Liver (tissue), 9 donors: ENCODE data around the gene TSPAN31. TPM values are rescaled to one million over a fixed set of nuclear protein-coding genes. Genes with fewer than 3 reads are reported as not detected.
"Not testable (repeated sequence)": the region's sequence is repeated elsewhere in the genome, so short reads cannot be mapped to it uniquely, and the experiment has no call there.

Source experiments
- DNase-seq: peaks from one replicate; pipeline ENCODE4 v3.0.0-alpha.2; 2017; ENCODE audit warnings: low spot score
- H3K27ac ChIP-seq, 2 donors: one replicate each; pipeline ENCODE4 v1.7.0; 2013; ENCODE audit warnings: inconsistent platforms in 2 of 2, low read length in 2 of 2, control low read depth in 1 of 2, low read depth in 1 of 2, mild to moderate bottlenecking in 1 of 2
- H3K27me3 ChIP-seq, 4 donors: one replicate each; pipeline versions ENCODE4 v1.6.1 to v1.7.0; 2013; ENCODE audit warnings: low read length in 3 of 4, inconsistent platforms in 1 of 4, mild to moderate bottlenecking in 1 of 4, moderate library complexity in 1 of 4; ENCODE audit not compliant: control insufficient read depth in 4 of 4, insufficient read depth in 4 of 4
- H3K36me3 ChIP-seq, 4 donors: one replicate each; pipeline versions ENCODE4 v1.6.1 to v1.7.0; 2013; ENCODE audit warnings: low read length in 3 of 4, mild to moderate bottlenecking in 3 of 4, low read depth in 1 of 4, moderate library complexity in 1 of 4; ENCODE audit not compliant: control insufficient read depth in 4 of 4, insufficient read depth in 3 of 4
- H3K4me1 ChIP-seq, 4 donors: one replicate each; pipeline versions ENCODE4 v1.6.1 to v1.7.0; 2013; ENCODE audit warnings: low read length in 3 of 4, mild to moderate bottlenecking in 3 of 4, moderate library complexity in 1 of 4; ENCODE audit not compliant: control insufficient read depth in 4 of 4, insufficient read depth in 4 of 4
- H3K4me3 ChIP-seq, 3 donors: one replicate each; pipeline versions ENCODE4 v1.6.1 to v1.7.0; 2013; ENCODE audit warnings: low read length in 3 of 3, control low read depth in 1 of 3, low read depth in 1 of 3, mild to moderate bottlenecking in 1 of 3
- H3K9ac ChIP-seq, 2 donors: one replicate each; pipeline ENCODE4 v1.7.0; 2013; ENCODE audit warnings: low read length in 2 of 2, mild to moderate bottlenecking in 2 of 2, moderate library complexity in 2 of 2, control low read depth in 1 of 2, low read depth in 1 of 2
- H3K9me3 ChIP-seq, 4 donors: one replicate each; pipeline versions ENCODE4 v1.6.1 to v1.7.0; 2013; ENCODE audit warnings: low read length in 3 of 4; ENCODE audit not compliant: control insufficient read depth in 4 of 4
- FOXA1 ChIP-seq: IDR thresholded peaks from 2 replicates; pipeline ENCODE4 v1.6.1; 2016; ENCODE audit warnings: antibody characterized with exemption
- FOXA2 ChIP-seq: IDR thresholded peaks from 2 replicates; pipeline ENCODE4 v1.6.1; 2016; ENCODE audit warnings: antibody characterized with exemption
- GABPA ChIP-seq, 2 donors: IDR thresholded peaks in 1 of 2; conservative IDR thresholded peaks in 1 of 2; 2 replicates each; pipeline ENCODE4 v1.6.1; 2016; ENCODE audit warnings: antibody characterized with exemption in 2 of 2, mild to moderate bottlenecking in 1 of 2, moderate library complexity in 1 of 2
- HNF4G ChIP-seq: IDR thresholded peaks from 2 replicates; pipeline ENCODE4 v1.6.1; 2016; ENCODE audit warnings: antibody characterized with exemption
- JUND ChIP-seq, 2 donors: IDR thresholded peaks; 2 replicates each; pipeline ENCODE4 v1.6.1; 2016; ENCODE audit warnings: antibody characterized with exemption in 2 of 2
- NR2F2 ChIP-seq: IDR thresholded peaks from 2 replicates; pipeline ENCODE4 v1.6.1; 2016; ENCODE audit warnings: antibody characterized with exemption
- RAD21 ChIP-seq, 2 donors: IDR thresholded peaks; 2 replicates each; pipeline ENCODE4 v1.6.1; 2016; ENCODE audit warnings: antibody characterized with exemption in 2 of 2, mild to moderate bottlenecking in 2 of 2
- RXRA ChIP-seq, 2 donors: IDR thresholded peaks; 2 replicates each; pipeline ENCODE4 v1.6.1; 2017 to 2018; ENCODE audit warnings: antibody characterized with exemption in 2 of 2, mild to moderate bottlenecking in 1 of 2
- TAF1 ChIP-seq: conservative IDR thresholded peaks from 2 replicates; pipeline ENCODE4 v1.6.1; 2016; ENCODE audit warnings: antibody characterized with exemption, mild to moderate bottlenecking
- YY1 ChIP-seq: IDR thresholded peaks from 2 replicates; pipeline ENCODE4 v1.6.1; 2016; ENCODE audit warnings: antibody characterized with exemption, mild to moderate bottlenecking
- WGBS: extraction: QIAGEN DNeasy Blood & Tissue Kit; methylation state at CpG from one replicate; pipeline ENCODE4 v1.1.7; 2013; 5-methylcytosine and 5-hydroxymethylcytosine counted together
- polyA plus RNA-seq, 2 donors: library from polyadenylated mRNA; stranded (reverse) in 1 of 2; unstranded in 1 of 2; fragments of 200-250 nt in 1 of 2; fragments of >200 nt in 1 of 2; fragmentation: Nextera tagmentation in 1 of 2; extraction: Ambion mirVana in 1 of 2; gene quantifications; one replicate each; pipeline versions ENCODE4 v1.2.1 to v1.2.3, GENCODE V29; 2013 to 2015
- total RNA-seq, 2 donors: library from RNA; depleted of rRNA; stranded (reverse); fragments of >200 nt; gene quantifications; one replicate each; pipeline ENCODE4 v1.2.3, GENCODE V29; 2014
- TF ChIP-seq, protein P1 (sequence below): IDR thresholded peaks from 2 replicates; pipeline ENCODE4 v1.6.1; 2016; ENCODE audit warnings: antibody characterized with exemption
- TF ChIP-seq, protein P2 (sequence below): IDR thresholded peaks from 2 replicates; pipeline ENCODE4 v1.6.1; 2016; ENCODE audit warnings: antibody characterized with exemption, mild to moderate bottlenecking
- TF ChIP-seq, protein P3 (sequence below): IDR thresholded peaks from 2 replicates; pipeline ENCODE4 v1.6.1; 2016; ENCODE audit warnings: antibody characterized with exemption
- TF ChIP-seq, protein P4 (sequence below): IDR thresholded peaks from 2 replicates; pipeline ENCODE4 v1.6.1; 2016; ENCODE audit warnings: antibody characterized with exemption
- TF ChIP-seq, protein P5 (sequence below): fragments of 150-350 bp; IDR thresholded peaks from 2 replicates; pipeline ENCODE4 v1.5.1; 2017; ENCODE audit warnings: improper control_type of control experiment, low read depth, low read length; ENCODE audit not compliant: missing input control
- donor health status: healthy.
- donor health status: healthy.
- donor health status: healthy.
- donor health status: healthy.
- donor health status: healthy.

The TSPAN31 gene
- total and polyA plus RNA-seq, 4 donors, result 16.9 to 39.4 (median 24.6) TPM

DNA sequence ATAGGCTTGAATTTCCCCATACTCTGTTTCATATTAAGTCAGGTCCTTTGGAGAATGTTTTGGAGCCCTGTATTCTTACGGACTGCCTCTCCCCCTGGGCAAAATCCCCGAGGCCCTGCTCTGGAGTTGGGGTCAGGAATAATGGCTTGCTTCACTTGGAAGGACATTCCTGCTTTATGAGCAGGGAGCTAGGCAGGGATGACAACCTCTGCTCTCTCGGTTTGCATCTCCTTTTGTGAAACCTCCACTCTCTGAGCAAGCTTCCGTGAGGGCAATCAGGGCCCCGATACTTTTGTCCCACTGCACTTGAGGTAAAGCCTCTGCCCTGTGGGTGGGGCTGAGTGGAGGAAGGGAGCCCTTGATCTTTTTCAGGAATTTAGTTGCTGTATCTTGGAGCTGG is 31.6 kb upstream of the TSPAN31 start:
- 97% methylated on average over 5 of the region's 5 CpGs for WGBS
- no peak for DNase-seq
- H3K27me3 ChIP-seq, result no peaks in the 10 kb centered on the region

DNA sequence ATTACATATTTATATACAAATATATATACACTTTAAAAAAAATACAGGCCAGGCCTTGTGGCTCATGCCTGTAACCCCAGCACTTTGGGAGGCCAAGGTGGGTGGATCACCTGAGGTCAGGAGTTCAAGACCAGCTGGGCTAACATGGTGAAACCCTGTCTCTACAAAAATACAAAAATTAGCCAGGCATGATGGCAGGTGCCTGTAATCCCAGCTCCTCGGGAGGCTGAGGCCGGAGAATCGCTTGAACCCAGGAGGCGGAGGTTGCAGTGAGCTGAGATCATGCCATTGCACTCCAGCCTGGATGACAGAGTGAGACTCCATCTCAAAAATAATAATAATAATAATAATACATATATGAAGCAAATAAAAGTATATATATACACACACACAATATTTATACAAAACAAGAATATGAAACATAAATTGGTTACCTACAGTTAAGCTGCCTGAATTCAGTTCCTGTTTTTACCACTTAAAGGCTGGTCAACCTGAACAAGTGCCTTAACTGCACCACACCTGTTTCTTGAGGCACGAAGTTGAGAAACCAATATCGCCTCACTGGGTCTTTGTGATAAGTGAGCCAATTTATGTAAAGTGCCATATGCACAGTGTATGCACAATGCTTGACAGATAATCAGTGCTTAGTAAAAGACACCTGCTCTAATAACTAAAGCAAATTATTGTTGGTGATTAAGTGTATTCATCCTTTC is 29.6 kb upstream of the TSPAN31 start:
- not testable (repeated sequence) for H3K9me3 ChIP-seq, H3K4me3 ChIP-seq, H3K4me1 ChIP-seq, H3K27me3 ChIP-seq, DNase-seq, H3K9ac ChIP-seq, H3K27ac ChIP-seq
- H3K36me3 ChIP-seq, result peaks cover 14 to 52% (median 45%) of the 10 kb centered on the region in 4 donors
- 97% methylated on average over 6 of the region's 6 CpGs for WGBS

More for the DNA sequence above, 31.6 kb upstream of the TSPAN31 start:
- Histone ChIP-seq H3K4me3 (no peak overlapping the region), H3K4me1 (no peaks in the 10 kb centered on the region), H3K9ac (no peak overlapping the region), H3K9me3 (no peaks in the 10 kb centered on the region), H3K36me3 (peaks cover 9 to 34% (median 27%) of the 10 kb centered on the region in 4 donors), H3K27ac (no peak overlapping the region)
- no peak for TF ChIP-seq NR2F2
- TF ChIP-seq JUND (IDR thresholded peaks at IDR 0.05), result no peak
- TF ChIP-seq, protein P1, sequence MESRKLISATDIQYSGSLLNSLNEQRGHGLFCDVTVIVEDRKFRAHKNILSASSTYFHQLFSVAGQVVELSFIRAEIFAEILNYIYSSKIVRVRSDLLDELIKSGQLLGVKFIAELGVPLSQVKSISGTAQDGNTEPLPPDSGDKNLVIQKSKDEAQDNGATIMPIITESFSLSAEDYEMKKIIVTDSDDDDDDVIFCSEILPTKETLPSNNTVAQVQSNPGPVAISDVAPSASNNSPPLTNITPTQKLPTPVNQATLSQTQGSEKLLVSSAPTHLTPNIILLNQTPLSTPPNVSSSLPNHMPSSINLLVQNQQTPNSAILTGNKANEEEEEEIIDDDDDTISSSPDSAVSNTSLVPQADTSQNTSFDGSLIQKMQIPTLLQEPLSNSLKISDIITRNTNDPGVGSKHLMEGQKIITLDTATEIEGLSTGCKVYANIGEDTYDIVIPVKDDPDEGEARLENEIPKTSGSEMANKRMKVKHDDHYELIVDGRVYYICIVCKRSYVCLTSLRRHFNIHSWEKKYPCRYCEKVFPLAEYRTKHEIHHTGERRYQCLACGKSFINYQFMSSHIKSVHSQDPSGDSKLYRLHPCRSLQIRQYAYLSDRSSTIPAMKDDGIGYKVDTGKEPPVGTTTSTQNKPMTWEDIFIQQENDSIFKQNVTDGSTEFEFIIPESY, result no peak
- TF ChIP-seq GABPA (IDR thresholded peaks at IDR 0.05 in 1 of 2, conservative IDR thresholded peaks at IDR 0.05 in 1 of 2), result no peak
- no peak for TF ChIP-seq RXRA (IDR thresholded peaks at IDR 0.05)

DNA sequence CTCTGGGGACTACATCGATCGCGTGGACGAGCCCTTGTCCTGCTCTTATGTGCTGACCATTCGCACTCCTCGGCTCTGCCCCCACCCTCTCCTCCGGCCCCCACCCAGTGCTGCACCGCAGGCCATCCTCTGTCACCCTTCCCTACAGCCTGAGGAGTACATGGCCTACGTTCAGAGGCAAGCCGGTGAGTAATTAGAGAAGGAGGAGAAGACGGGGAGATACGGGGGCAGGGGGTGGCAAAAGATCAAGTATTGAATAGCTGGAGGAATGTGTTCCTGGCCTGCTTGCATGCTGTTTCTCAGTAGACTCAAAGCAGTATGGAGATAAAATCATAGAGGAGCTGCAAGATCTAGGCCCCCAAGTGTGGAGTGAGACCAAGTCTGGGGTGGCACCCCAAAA is 29.1 kb upstream of the TSPAN31 start:
- WGBS, result 98% methylated on average over 12 of the region's 12 CpGs
- no peaks in the 10 kb centered on the region for H3K4me1 ChIP-seq
- H3K27me3 ChIP-seq, result no peaks in the 10 kb centered on the region
- no peaks in the 10 kb centered on the region for H3K9me3 ChIP-seq
- no peak for DNase-seq
- H3K27ac ChIP-seq, result no peak overlapping the region
- peaks cover 14 to 58% (median 50%) of the 10 kb centered on the region in 4 donors for H3K36me3 ChIP-seq
- no peak overlapping the region for H3K4me3 ChIP-seq
- TF ChIP-seq YY1 (no peak), FOXA1 (no peak), RAD21 (IDR thresholded peaks at IDR 0.05) (no peak), FOXA2 (no peak), TAF1 (no peak), NR2F2 (no peak), RXRA (IDR thresholded peaks at IDR 0.05) (no peak), HNF4G (no peak), GABPA (IDR thresholded peaks at IDR 0.05 in 1 of 2, conservative IDR thresholded peaks at IDR 0.05 in 1 of 2) (no peak)
- TF ChIP-seq, protein P2, sequence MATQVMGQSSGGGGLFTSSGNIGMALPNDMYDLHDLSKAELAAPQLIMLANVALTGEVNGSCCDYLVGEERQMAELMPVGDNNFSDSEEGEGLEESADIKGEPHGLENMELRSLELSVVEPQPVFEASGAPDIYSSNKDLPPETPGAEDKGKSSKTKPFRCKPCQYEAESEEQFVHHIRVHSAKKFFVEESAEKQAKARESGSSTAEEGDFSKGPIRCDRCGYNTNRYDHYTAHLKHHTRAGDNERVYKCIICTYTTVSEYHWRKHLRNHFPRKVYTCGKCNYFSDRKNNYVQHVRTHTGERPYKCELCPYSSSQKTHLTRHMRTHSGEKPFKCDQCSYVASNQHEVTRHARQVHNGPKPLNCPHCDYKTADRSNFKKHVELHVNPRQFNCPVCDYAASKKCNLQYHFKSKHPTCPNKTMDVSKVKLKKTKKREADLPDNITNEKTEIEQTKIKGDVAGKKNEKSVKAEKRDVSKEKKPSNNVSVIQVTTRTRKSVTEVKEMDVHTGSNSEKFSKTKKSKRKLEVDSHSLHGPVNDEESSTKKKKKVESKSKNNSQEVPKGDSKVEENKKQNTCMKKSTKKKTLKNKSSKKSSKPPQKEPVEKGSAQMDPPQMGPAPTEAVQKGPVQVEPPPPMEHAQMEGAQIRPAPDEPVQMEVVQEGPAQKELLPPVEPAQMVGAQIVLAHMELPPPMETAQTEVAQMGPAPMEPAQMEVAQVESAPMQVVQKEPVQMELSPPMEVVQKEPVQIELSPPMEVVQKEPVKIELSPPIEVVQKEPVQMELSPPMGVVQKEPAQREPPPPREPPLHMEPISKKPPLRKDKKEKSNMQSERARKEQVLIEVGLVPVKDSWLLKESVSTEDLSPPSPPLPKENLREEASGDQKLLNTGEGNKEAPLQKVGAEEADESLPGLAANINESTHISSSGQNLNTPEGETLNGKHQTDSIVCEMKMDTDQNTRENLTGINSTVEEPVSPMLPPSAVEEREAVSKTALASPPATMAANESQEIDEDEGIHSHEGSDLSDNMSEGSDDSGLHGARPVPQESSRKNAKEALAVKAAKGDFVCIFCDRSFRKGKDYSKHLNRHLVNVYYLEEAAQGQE, result no peak
- TF ChIP-seq, protein P3, sequence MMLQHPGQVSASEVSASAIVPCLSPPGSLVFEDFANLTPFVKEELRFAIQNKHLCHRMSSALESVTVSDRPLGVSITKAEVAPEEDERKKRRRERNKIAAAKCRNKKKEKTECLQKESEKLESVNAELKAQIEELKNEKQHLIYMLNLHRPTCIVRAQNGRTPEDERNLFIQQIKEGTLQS, result no peak
- TF ChIP-seq, protein P1, result no peak
- TF ChIP-seq, protein P4, sequence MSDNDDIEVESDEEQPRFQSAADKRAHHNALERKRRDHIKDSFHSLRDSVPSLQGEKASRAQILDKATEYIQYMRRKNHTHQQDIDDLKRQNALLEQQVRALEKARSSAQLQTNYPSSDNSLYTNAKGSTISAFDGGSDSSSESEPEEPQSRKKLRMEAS, result no peak
- TF ChIP-seq, protein P5, sequence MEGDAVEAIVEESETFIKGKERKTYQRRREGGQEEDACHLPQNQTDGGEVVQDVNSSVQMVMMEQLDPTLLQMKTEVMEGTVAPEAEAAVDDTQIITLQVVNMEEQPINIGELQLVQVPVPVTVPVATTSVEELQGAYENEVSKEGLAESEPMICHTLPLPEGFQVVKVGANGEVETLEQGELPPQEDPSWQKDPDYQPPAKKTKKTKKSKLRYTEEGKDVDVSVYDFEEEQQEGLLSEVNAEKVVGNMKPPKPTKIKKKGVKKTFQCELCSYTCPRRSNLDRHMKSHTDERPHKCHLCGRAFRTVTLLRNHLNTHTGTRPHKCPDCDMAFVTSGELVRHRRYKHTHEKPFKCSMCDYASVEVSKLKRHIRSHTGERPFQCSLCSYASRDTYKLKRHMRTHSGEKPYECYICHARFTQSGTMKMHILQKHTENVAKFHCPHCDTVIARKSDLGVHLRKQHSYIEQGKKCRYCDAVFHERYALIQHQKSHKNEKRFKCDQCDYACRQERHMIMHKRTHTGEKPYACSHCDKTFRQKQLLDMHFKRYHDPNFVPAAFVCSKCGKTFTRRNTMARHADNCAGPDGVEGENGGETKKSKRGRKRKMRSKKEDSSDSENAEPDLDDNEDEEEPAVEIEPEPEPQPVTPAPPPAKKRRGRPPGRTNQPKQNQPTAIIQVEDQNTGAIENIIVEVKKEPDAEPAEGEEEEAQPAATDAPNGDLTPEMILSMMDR, result no peak
- H3K9ac ChIP-seq, result no peak overlapping the region
